Measurements from ENCODE around the gene TMEM207.

DNA sequence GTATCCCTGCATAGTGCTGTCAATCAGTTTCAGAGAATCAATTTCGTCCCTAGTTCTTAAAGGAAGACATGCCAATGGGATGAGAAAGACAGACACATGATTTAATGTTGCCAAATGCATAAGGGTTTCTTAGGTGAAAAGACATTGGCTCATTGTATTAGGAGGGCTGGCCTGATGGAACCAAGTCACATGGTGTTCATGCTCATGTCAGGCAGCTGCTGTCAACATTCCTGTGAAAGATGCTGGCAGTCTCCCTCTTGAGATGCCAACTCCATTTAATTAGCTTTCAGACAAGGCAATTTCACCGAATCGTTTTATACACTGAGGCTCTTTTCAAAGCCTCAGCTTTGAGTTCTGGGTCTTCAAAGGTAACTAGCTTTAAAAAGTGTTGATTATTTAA is 48.1 kb upstream of the TMEM207 start:
- TF ChIP-seq, protein P1, sequence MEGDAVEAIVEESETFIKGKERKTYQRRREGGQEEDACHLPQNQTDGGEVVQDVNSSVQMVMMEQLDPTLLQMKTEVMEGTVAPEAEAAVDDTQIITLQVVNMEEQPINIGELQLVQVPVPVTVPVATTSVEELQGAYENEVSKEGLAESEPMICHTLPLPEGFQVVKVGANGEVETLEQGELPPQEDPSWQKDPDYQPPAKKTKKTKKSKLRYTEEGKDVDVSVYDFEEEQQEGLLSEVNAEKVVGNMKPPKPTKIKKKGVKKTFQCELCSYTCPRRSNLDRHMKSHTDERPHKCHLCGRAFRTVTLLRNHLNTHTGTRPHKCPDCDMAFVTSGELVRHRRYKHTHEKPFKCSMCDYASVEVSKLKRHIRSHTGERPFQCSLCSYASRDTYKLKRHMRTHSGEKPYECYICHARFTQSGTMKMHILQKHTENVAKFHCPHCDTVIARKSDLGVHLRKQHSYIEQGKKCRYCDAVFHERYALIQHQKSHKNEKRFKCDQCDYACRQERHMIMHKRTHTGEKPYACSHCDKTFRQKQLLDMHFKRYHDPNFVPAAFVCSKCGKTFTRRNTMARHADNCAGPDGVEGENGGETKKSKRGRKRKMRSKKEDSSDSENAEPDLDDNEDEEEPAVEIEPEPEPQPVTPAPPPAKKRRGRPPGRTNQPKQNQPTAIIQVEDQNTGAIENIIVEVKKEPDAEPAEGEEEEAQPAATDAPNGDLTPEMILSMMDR (IDR thresholded peaks at IDR 0.05): no peak
- no peak for TF ChIP-seq EZH2 (IDR thresholded peaks at IDR 0.05)

Measured in neural progenitor cell (in vitro differentiated cells).